Endothelial cell of hepatic sinusoid (primary cell): Measurements from ENCODE around the gene JPT2.
"Not testable (repeated sequence)": the region's sequence is repeated elsewhere in the genome, so short reads cannot be mapped to it uniquely, and the experiment has no call there.

Source experiments
- in situ Hi-C: cut with HindIII; loops from 2 replicates; pipeline ENCODE4 v1.10.0; 2017; ENCODE audit warnings: low sequenced_read_pairs

JPT2 gene

GRCh38 chr16:1705688-1706385, 27.8 kb downstream of the JPT2 start, which contains the start of gene MAPK8IP3:
TSS of gene MAPK8IP3 (plus strand) at chr16:1706195. CDS start at chr16:1706340, 145 bp downstream.
- in situ Hi-C loops: loop anchor here (10.0 kb wide), 1 partner anchor 59 kb away; no protein-coding TSS in a partner anchor

- in situ Hi-C loops: loop anchor here (10.0 kb wide), 1 partner anchor 58 kb away; no protein-coding TSS in a partner anchor
Observed at GRCh38 chr16:1706386-1707192, 28.5 kb downstream of the JPT2 start.

- in situ Hi-C loops: loop anchor here (10.0 kb wide), 1 partner anchor 58 kb away; no protein-coding TSS in a partner anchor
Observed at GRCh38 chr16:1707193-1707790, 29.2 kb downstream of the JPT2 start.

GRCh38 chr16:1708083-1708767, 30.1 kb downstream of the JPT2 start:
- in situ Hi-C loops: loop anchor here (10.0 kb wide), 1 partner anchor 57 kb away; no protein-coding TSS in a partner anchor

GRCh38 chr16:1708768-1709180, 30.7 kb downstream of the JPT2 start:
- in situ Hi-C loops: loop anchor here (10.0 kb wide), 1 partner anchor 56 kb away; no protein-coding TSS in a partner anchor

GRCh38 chr16:1709356-1709755, 31.3 kb downstream of the JPT2 start:
- in situ Hi-C loops: loop anchor here (10.0 kb wide), 1 partner anchor 55 kb away; no protein-coding TSS in a partner anchor

- in situ Hi-C loops: no loop called here
Observed at GRCh38 chr16:1710811-1711507, 32.9 kb downstream of the JPT2 start.

- in situ Hi-C loops: no loop called here
Observed at GRCh38 chr16:1712791-1713261, 34.7 kb downstream of the JPT2 start.

GRCh38 chr16:1713331-1713730, 35.3 kb downstream of the JPT2 start:
- in situ Hi-C loops: no loop called here

GRCh38 chr16:1713933-1714332, 35.9 kb downstream of the JPT2 start:
- in situ Hi-C loops: no loop called here

GRCh38 chr16:1715220-1715619, 37.1 kb downstream of the JPT2 start:
- in situ Hi-C loops: no loop called here

- in situ Hi-C loops: not testable (repeated sequence)
Observed at GRCh38 chr16:1718236-1718635, 40.2 kb downstream of the JPT2 start.

- in situ Hi-C loops: not testable (repeated sequence)
Observed at GRCh38 chr16:1719559-1720229, 41.6 kb downstream of the JPT2 start.

- in situ Hi-C loops: no loop called here
Observed at GRCh38 chr16:1721372-1721771, 43.3 kb downstream of the JPT2 start.

- in situ Hi-C loops: no loop called here
Observed at GRCh38 chr16:1723450-1724147, 45.5 kb downstream of the JPT2 start.

GRCh38 chr16:1724491-1724890, 46.4 kb downstream of the JPT2 start:
- in situ Hi-C loops: no loop called here

- in situ Hi-C loops: no loop called here
Observed at GRCh38 chr16:1726661-1727502, 48.8 kb downstream of the JPT2 start.
